Pancreas (tissue), 10 donors: Measurements from ENCODE around the gene ZFAND6. TPM values are rescaled to one million over a fixed set of nuclear protein-coding genes. Genes with fewer than 3 reads are reported as not detected.

Experiments
- ATAC-seq, 4 donors: fragments of 200-7000 bp; cut with Tn5 transposase; one replicate each; pipeline versions ENCODE4 v1.8.0 to v1.9.1; 2020; ENCODE audit warnings: mild to moderate bottlenecking in 4 of 4, moderate library complexity in 4 of 4
- DNase-seq, 6 donors: peaks; one replicate each; pipeline ENCODE4 v3.0.0-alpha.2; 2020
- FAIRE-seq: peaks from 2 replicates; lab custom pipeline; 2012; peaks lifted over from hg19 to GRCh38; lab: Jason Lieb, UNC
- H3K27ac ChIP-seq, 4 donors: fragments of 200-600 bp; sonication (generic); 1 replicate in 3 of 4; 2 replicates in 1 of 4; pipeline versions ENCODE4 v1.5.0 to v1.8.0; 2020
- H3K27me3 ChIP-seq, 4 donors: fragments of 200-600 bp; one replicate each; pipeline ENCODE4 v1.8.0; 2021
- H3K36me3 ChIP-seq, 3 donors: fragments of 200-600 bp; sonication (generic) in 1 of 3; one replicate each; pipeline versions ENCODE4 v1.5.0 to v1.8.0; 2020 to 2021
- H3K4me1 ChIP-seq, 3 donors: fragments of 200-600 bp; one replicate each; pipeline ENCODE4 v1.8.0; 2021
- H3K4me3 ChIP-seq, 4 donors: fragments of 200-600 bp; sonication (generic) in 2 of 4; one replicate each; pipeline versions ENCODE4 v1.5.0 to v1.8.0; 2020 to 2021
- H3K9me3 ChIP-seq, 4 donors: fragments of 200-600 bp; one replicate each; pipeline ENCODE4 v1.8.0; 2021
- CTCF ChIP-seq, 4 donors: fragments of 200-600 bp; sonication (generic) in 3 of 4; IDR thresholded peaks; one replicate each; pipeline versions ENCODE4 v1.5.0 to v1.8.0; 2021; ENCODE audit warnings: antibody characterized with exemption in 4 of 4
- WGBS, 2 donors: extraction: QIAGEN DNeasy Blood & Tissue Kit; methylation state at CpG; one replicate each; pipeline ENCODE4 v1.1.7; 2013; 5-methylcytosine and 5-hydroxymethylcytosine counted together
- intact Hi-C, 3 donors: fragments of 100-400 bp; cut with DNase I; formaldehyde crosslinking; loops; one replicate each; pipeline versions ENCODE4 v1.11.1 to v1.14.2; 2022
- polyA plus RNA-seq, 2 donors: library from polyadenylated mRNA; stranded (reverse); fragments of 200-250 nt; gene quantifications; one replicate each; pipeline ENCODE4 v1.2.3, GENCODE V29; 2013
- total RNA-seq, 6 donors: library from RNA; stranded (reverse); fragmentation: NEBNext Ultra II Directional in 4 of 6; extraction: Animal tissue kit (Norgen Biotek cat#: 25700) in 4 of 6; gene quantifications; one replicate each; pipeline versions ENCODE4 v1.2.1 to v1.2.4, GENCODE V29; 2021 to 2023
- donor health status: healthy with polysubstance abuse.
- donor health status: DM: no; HTN: no; CAD: no; lungs with moderate emphysema.
- donor health status: DM: no; HTN: no; CAD: no.
- donor health status: control.
- donor health status: control.
- donor health status: Bipolar disorder and iron deficiency.
- donor health status: DM: yes; HTN: yes; CAD: no.
- donor health status: DM: no; HTN: no; CAD: no.
- donor health status: DM: no; HTN: no; CAD: no.
- donor health status: DM: yes; HTN: yes; CAD: no.

The ZFAND6 gene
- total and polyA plus RNA-seq, 8 donors, result 16.9 to 41.5 (median 19.1) TPM

- Histone ChIP-seq H3K36me3 (no peaks in the 10 kb centered on the region), H3K4me1 (peaks cover 14 to 66% (median 54%) of the 10 kb centered on the region in 3 donors), H3K4me3 (peak overlapping the region in 2 of 4 donors; percentile 24 to 40), H3K27ac (peak overlapping the region in 2 of 4 donors; percentile 58 to 65), H3K9me3 (no peaks in the 10 kb centered on the region), H3K27me3 (no peaks in the 10 kb centered on the region)
- TF ChIP-seq CTCF (IDR thresholded peaks at IDR 0.05), result no peak
- FAIRE-seq (no peak), ATAC-seq (peak; percentile 68 to 74 (median 72)), DNase-seq (no peak)
- intact Hi-C loops, result no loop called here
Measured at GRCh38 chr15:80071652-80072051, 12.2 kb downstream of the ZFAND6 start.

GRCh38 chr15:80072285-80072994 is 13.0 kb downstream of the ZFAND6 start:
- H3K4me3 ChIP-seq, result peak overlapping the region; percentile 9 to 40 (median 23)
- intact Hi-C loops, result no loop called here
- peak in 3 of 6 donors; percentile 33 to 39 (median 33) for DNase-seq

GRCh38 chr15:80073197-80073596 is 13.7 kb downstream of the ZFAND6 start:
- FAIRE-seq (no peak), DNase-seq (no peak), ATAC-seq (no peak)
- intact Hi-C loops, result no loop called here
- Histone ChIP-seq H3K4me1 (peaks cover 14 to 66% (median 56%) of the 10 kb centered on the region in 3 donors), H3K27ac (no peak overlapping the region), H3K27me3 (no peaks in the 10 kb centered on the region), H3K9me3 (no peaks in the 10 kb centered on the region), H3K4me3 (peak overlapping the region in 2 of 4 donors; percentile 22 to 40), H3K36me3 (no peaks in the 10 kb centered on the region)
- 16 to 18% methylated on average over 3 of the region's 3 CpGs for WGBS, 2 donors
- no peak for TF ChIP-seq CTCF (IDR thresholded peaks at IDR 0.05)

More at GRCh38 chr15:80072285-80072994, 13.0 kb downstream of the ZFAND6 start:
- peak; percentile 98 for FAIRE-seq
- peak overlapping the region in 2 of 4 donors; percentile 58 to 65 for H3K27ac ChIP-seq
- peak; percentile 98 to 99 (median 99) for ATAC-seq
- TF ChIP-seq CTCF (IDR thresholded peaks at IDR 0.05), result no peak
- H3K4me1 ChIP-seq, result peaks cover 14 to 66% (median 56%) of the 10 kb centered on the region in 3 donors
- no peaks in the 10 kb centered on the region for H3K36me3 ChIP-seq
- WGBS, 2 donors, result 0 to 3% methylated on average over 1 of the region's 1 CpG
- no peaks in the 10 kb centered on the region for H3K27me3 ChIP-seq
- H3K9me3 ChIP-seq, result no peaks in the 10 kb centered on the region

GRCh38 chr15:80076321-80077318 is 17.1 kb downstream of the ZFAND6 start:
- Histone ChIP-seq H3K4me3 (no peak overlapping the region), H3K27ac (no peak overlapping the region), H3K9me3 (no peaks in the 10 kb centered on the region), H3K27me3 (no peaks in the 10 kb centered on the region), H3K36me3 (no peaks in the 10 kb centered on the region), H3K4me1 (peaks cover 9 to 34% (median 27%) of the 10 kb centered on the region in 3 donors)
- TF ChIP-seq CTCF (IDR thresholded peaks at IDR 0.05), result no peak
- WGBS, 2 donors, result 38 to 41% methylated on average over 8 of the region's 8 CpGs
- no peak for DNase-seq
- no peak for ATAC-seq
- FAIRE-seq, result no peak
- intact Hi-C loops, result no loop called here
